GM23338 (cell line): Measurements from ENCODE around the gene XRCC6. TPM values are rescaled to one million over a fixed set of nuclear protein-coding genes. Genes with fewer than 3 reads are reported as not detected.

Experiments
- ATAC-seq: fragments of 200-7000 bp; cut with Tn5 transposase; 3 replicates; pipeline ENCODE4 v1.9.1; 2020
- DNase-seq: peaks from one replicate; pipeline ENCODE4 v3.0.0-alpha.2; 2015; ENCODE audit warnings: low spot score
- H2AFZ ChIP-seq: fragments of 200-600 bp; sonication (generic); 2 replicates; pipeline ENCODE4 v1.8.0; 2016; ENCODE audit warnings: antibody characterized with exemption, mild to moderate bottlenecking, moderate library complexity
- H3F3A ChIP-seq: fragments of 200-600 bp; sonication (generic); replicated peaks from 2 replicates; pipeline ENCODE4 v1.8.0; 2017; ENCODE audit warnings: antibody characterized with exemption, mixed run types, low read depth
- H3K27ac ChIP-seq: fragments of 200-600 bp; sonication (generic); 2 replicates; pipeline ENCODE4 v1.6.1; 2016; ENCODE audit warnings: low read depth
- H3K27me3 ChIP-seq: fragments of 200-600 bp; sonication (generic); 2 replicates; pipeline ENCODE4 v1.8.0; 2016; ENCODE audit warnings: mild to moderate bottlenecking, mixed run types, moderate library complexity; ENCODE audit not compliant: insufficient read depth
- H3K36me3 ChIP-seq: fragments of 200-600 bp; sonication (generic); 2 replicates; pipeline ENCODE4 v1.8.0; 2016; ENCODE audit warnings: mild to moderate bottlenecking; ENCODE audit not compliant: insufficient read depth
- H3K4me1 ChIP-seq: fragments of 200-600 bp; sonication (generic); 2 replicates; pipeline ENCODE4 v1.8.0; 2016; ENCODE audit warnings: mild to moderate bottlenecking, moderate library complexity; ENCODE audit not compliant: insufficient read depth
- H3K4me2 ChIP-seq: fragments of 200-600 bp; sonication (generic); 2 replicates; pipeline ENCODE4 v1.7.1; 2017; ENCODE audit warnings: mixed run types
- H3K4me3 ChIP-seq: fragments of 200-600 bp; sonication (generic); 2 replicates; pipeline ENCODE4 v1.6.1; 2016; ENCODE audit warnings: mixed run types
- H3K79me2 ChIP-seq: fragments of 200-600 bp; sonication (generic); replicated peaks from 2 replicates; pipeline ENCODE4 v1.8.0; 2017; ENCODE audit warnings: mild to moderate bottlenecking; ENCODE audit not compliant: insufficient read depth
- H3K9me2 ChIP-seq: fragments of 200-600 bp; sonication (generic); 2 replicates; pipeline ENCODE4 v1.8.0; 2017; ENCODE audit not compliant: insufficient read depth
- H4K20me1 ChIP-seq: fragments of 200-600 bp; sonication (generic); replicated peaks from 2 replicates; pipeline ENCODE4 v1.8.0; 2017; ENCODE audit warnings: mild to moderate bottlenecking; ENCODE audit not compliant: insufficient read depth
- H3K27ac Mint-ChIP-seq: 2 replicates; pipeline ENCODE4 v1.8.0; 2020; ENCODE audit warnings: inconsistent platforms, mild to moderate bottlenecking, moderate library complexity, mixed read lengths
- H3K27me3 Mint-ChIP-seq: 3 replicates; pipeline ENCODE4 v1.8.0; 2022; ENCODE audit warnings: low read depth, mild to moderate bottlenecking, moderate library complexity, mixed read lengths, inconsistent platforms; ENCODE audit not compliant: insufficient read depth, poor library complexity
- H3K36me3 Mint-ChIP-seq: 3 replicates; pipeline ENCODE4 v1.8.0; 2021; ENCODE audit warnings: low read depth, mild to moderate bottlenecking, inconsistent platforms, moderate library complexity, mixed read lengths
- H3K4me1 Mint-ChIP-seq: 3 replicates; pipeline ENCODE4 v1.8.0; 2020; ENCODE audit warnings: mild to moderate bottlenecking, inconsistent platforms, mixed read lengths
- H3K4me3 Mint-ChIP-seq: 3 replicates; pipeline ENCODE4 v1.8.0; 2021; ENCODE audit warnings: moderate library complexity, mild to moderate bottlenecking, inconsistent platforms, mixed read lengths
- H3K9me3 Mint-ChIP-seq: 3 replicates; pipeline ENCODE4 v1.8.0; 2020; ENCODE audit warnings: moderate library complexity, mild to moderate bottlenecking, inconsistent platforms, mixed read lengths
- CREB1 ChIP-seq: fragments of 250-450 bp; sonication (Bioruptor Pico); IDR thresholded peaks from 2 replicates; pipeline ENCODE4 v1.5.0; 2020; ENCODE audit warnings: low read depth, mild to moderate bottlenecking, moderate library complexity
- POLR2AphosphoS5 ChIP-seq: IDR thresholded peaks from 2 replicates; pipeline ENCODE4 v1.6.1; 2016; ENCODE audit warnings: antibody characterized with exemption, low read depth
- ZNF462 ChIP-seq: fragments of 250-450 bp; sonication (Bioruptor Pico); IDR thresholded peaks from 2 replicates; pipeline ENCODE4 v1.5.0; 2020; ENCODE audit warnings: mild to moderate bottlenecking, moderate library complexity
- long read RNA-seq: library from polyadenylated mRNA; unstranded; transcript quantifications from one replicate; pipeline ENCODE4 v2.0.0, GENCODE V29; 2020; ENCODE audit not compliant: unreplicated experiment
- polyA plus RNA-seq: library from polyadenylated mRNA; unstranded; fragments of >200 nt; fragmentation: Nextera tagmentation; extraction: Ambion mirVana; gene quantifications from 2 replicates; pipeline ENCODE4 v1.2.1, GENCODE V29; 2016
- total RNA-seq: library from RNA; depleted of rRNA; stranded (reverse); fragments of >200 nt; shearing (Covaris generic); gene quantifications from 2 replicates; pipeline ENCODE4 v1.2.3, GENCODE V29; 2014; rRNA removed

XRCC6 gene
- total RNA-seq (495 and 498 TPM in 2 replicates), polyA plus RNA-seq (351 and 352 TPM in 2 replicates)
- long read RNA-seq, transcript XRCC6-202 (13 exons, 2,296 nt): major isoform, 745 of 930 reads
- long read RNA-seq, transcript XRCC6-205 (13 exons, 2,200 nt): minor isoform, 6 of 930 reads
- long read RNA-seq, transcript XRCC6-201 (12 exons, 2,709 nt): minor isoform, 58 of 930 reads
- long read RNA-seq, partial matches to known transcripts: 53 of 930 reads
- long read RNA-seq, other reads (novel, unspliced or antisense): 63 of 930 reads

- H3K4me1 ChIP-seq: peaks cover 15% of the 10 kb centered on the region
- Mint-ChIP-seq H3K4me1 (peaks cover 22% of the 10 kb centered on the region), H3K4me3 (peak within 1 kb of the TSS; percentile 98), H3K27me3 (peaks cover 18% of the 10 kb centered on the region), H3K27ac (peak within 1 kb of the TSS; percentile 100), H3K36me3 (peaks cover 46% of the 10 kb centered on the region), H3K9me3 (no peaks in the 10 kb centered on the region; the same call in 2 of the 3 replicates)
- no peaks in the 10 kb centered on the region for H3K9me2 ChIP-seq
- TF ChIP-seq POLR2AphosphoS5: peak; percentile 93
- TF ChIP-seq CREB1: peak; percentile 97
- no peak for TF ChIP-seq ZNF462 (CRISPR knock-in tag)
- H3K27ac ChIP-seq: peak within 1 kb of the TSS; percentile 98
- peak; percentile 85 for ATAC-seq
- peak within 1 kb of the TSS; percentile 86 for H2AFZ ChIP-seq
- peaks cover 18% of the 10 kb centered on the region for H4K20me1 ChIP-seq
- H3K79me2 ChIP-seq: peaks cover 73% of the 10 kb centered on the region
- DNase-seq: peak; percentile 100
- peaks cover 21% of the 10 kb centered on the region; the same call in 1 of the 2 replicates for H3F3A ChIP-seq
- H3K27me3 ChIP-seq: no peaks in the 10 kb centered on the region
- peak within 1 kb of the TSS; percentile 80 for H3K4me3 ChIP-seq
- peak within 1 kb of the TSS; percentile 94 for H3K4me2 ChIP-seq
- H3K36me3 ChIP-seq: peaks cover 25% of the 10 kb centered on the region
These were observed at the start of gene XRCC6 for GRCh38 chr22:41621099-41621910. TSS of gene XRCC6 (plus strand) at chr22:41621295. CDS start at chr22:41622005, 710 bp downstream.
